D341Med (cell line): ENCODE measurements around the gene HMGN3.

Source experiments
- DNase-seq: peaks from one replicate; pipeline ENCODE4 v3.0.0; 2012; ENCODE audit warnings: low spot score

HMGN3 gene

DNA sequence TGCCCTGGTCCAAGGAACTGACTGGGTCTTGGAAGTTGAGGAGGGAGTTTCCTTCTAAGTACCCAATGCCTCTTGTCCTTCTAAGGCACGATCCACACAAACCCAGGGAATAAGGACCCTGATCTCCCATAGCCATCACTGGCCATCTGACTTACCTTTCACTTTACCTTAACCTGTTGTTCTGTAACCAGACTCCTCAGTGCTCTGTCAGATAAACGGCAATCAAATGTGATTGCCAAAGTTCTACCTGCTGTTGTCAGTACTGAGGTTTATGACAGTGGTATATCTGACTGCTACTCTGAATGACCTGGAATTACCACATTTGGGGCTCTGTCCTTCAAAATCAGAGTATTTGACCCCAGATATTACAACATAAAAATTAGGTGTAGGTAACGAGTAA, 49.8 kb downstream of the HMGN3 start:
- no peak for DNase-seq

GRCh38 chr6:79184086-79184485, 50.4 kb downstream of the HMGN3 start:
- DNase-seq = no peak

DNA sequence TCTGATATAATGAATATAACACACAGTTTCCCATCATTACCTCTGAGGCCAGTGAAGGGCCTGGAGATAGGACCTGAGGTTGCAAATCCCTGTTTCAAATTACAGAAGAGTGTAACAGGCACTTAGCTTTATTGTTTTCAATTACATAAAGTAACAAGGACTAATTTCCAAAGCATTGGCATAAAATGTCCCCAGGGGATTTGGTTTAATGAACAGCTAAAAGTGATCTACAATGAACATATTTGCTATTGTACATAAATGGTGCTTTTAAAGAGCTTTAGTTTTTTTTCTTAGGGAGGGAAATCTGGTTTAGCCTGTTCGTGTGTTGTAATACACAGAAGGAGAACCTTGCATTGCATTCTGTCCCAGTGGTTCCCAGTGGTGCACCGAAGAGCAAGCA, 54.4 kb downstream of the HMGN3 start:
- peak; percentile 43 for DNase-seq

DNA sequence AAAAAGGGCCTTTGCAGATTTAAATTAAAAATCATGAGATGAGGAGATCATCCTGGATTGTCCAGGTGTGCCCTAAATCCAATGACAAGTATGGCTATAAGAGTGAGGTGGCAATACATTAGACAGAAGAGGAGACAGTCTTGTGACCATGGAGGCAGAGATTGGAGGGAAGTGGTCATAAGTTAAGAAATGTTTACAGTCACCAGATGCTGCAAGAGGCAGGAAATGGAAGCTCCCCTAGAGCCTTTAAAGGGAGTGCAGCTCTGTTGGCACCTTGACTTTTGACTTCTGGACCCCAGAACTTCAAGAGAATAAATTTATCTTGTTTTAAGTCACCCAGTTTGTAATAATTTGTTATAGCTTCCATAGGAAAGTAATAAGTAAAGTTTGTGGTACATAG, 61.1 kb downstream of the HMGN3 start:
- DNase-seq = no peak

DNA sequence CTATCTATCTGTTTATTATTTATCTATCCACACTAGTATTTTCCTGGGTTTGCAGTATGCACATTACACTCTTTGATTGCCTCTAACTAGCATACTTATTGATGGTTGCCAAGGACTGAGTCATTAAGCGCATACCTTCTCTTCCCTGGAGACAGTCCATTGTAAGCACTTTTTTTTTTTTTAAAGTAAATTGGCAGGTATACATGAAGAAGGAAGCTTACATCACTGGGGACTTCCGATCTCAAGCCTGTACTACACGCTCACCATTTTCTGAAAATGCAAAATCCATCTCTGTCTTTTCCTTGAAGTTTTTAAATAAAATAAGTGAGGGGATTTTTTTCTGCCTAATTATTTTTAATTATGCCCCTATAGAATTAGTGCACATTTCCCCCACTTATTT, 63.5 kb downstream of the HMGN3 start:
- no peak for DNase-seq

GRCh38 chr6:79170431-79170830, 64.1 kb downstream of the HMGN3 start:
- no peak for DNase-seq

GRCh38 chr6:79168695-79168980, 65.8 kb downstream of the HMGN3 start:
- no peak for DNase-seq

GRCh38 chr6:79167931-79168694, 66.4 kb downstream of the HMGN3 start:
- no peak for DNase-seq

DNA sequence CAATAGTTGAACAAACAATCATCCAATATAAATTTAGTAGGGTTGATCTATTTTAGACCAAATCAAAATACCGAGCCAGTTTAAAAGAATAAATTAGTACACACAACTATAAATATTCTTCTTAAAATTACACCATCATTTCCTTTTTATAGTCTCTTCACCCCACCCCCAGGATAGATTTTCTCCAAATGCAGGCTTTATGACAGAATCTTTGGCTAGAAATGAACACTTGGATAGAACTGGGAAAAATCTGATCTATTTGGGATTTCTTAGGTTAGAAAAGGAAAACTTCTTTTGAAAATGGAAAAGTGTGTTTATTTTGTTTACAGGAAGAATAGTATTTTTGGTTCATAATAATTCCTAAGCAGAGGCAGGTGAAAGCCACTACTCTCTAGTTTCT, 74.6 kb downstream of the HMGN3 start:
- no peak for DNase-seq

- DNase-seq = no peak
Measured at GRCh38 chr6:79158856-79159516, 75.5 kb downstream of the HMGN3 start.

GRCh38 chr6:79157961-79158644, 76.4 kb downstream of the HMGN3 start:
- no peak for DNase-seq

- no peak for DNase-seq
Measured at GRCh38 chr6:79152269-79152737, 82.2 kb downstream of the HMGN3 start.
